ENCODE measurements around the gene CEP164. TPM values are rescaled to one million over a fixed set of nuclear protein-coding genes. Genes with fewer than 3 reads are reported as not detected.

The CEP164 gene
- total and polyA plus RNA-seq, 2 of the 4 experiments (the other 2 are of a cell fraction): 23.3 to 26.9 TPM

GRCh38 chr11:117366248-117366647 is 38.6 kb downstream of the CEP164 start:
- Histone ChIP-seq H3K4me2 (ENCODE audit: low read depth, low read length) (no peak overlapping the region), H3K4ac (ENCODE audit: low read depth, low read length) (no peak overlapping the region), H3K4me1 (ENCODE audit: control insufficient read depth, insufficient read depth, low read length) (0 out of 2 replicates have a peak, but pooled peaks cover 2% of the 10 kb centered on the region), H2BK5ac (ENCODE audit: low read depth, low read length, poor library complexity, severe bottlenecking) (no peak overlapping the region), H2AK9ac (replicated peaks; ENCODE audit: low read depth, low read length, poor library complexity) (no peak overlapping the region), H3K9ac (ENCODE audit: low read depth, low read length) (no peak overlapping the region), H3K18ac (ENCODE audit: low read depth, low read length) (no peak overlapping the region), H3K27ac (ENCODE audit: insufficient read depth, low read length) (no peak overlapping the region), H3K36me3 (ENCODE audit: control insufficient read depth, insufficient read depth, low read length) (peaks cover 41% of the 10 kb centered on the region), H2AK5ac (ENCODE audit: low read depth, low read length) (no peak overlapping the region), H4K91ac (ENCODE audit: insufficient read depth, low read depth, low read length) (no peak overlapping the region), H3K56ac (ENCODE audit: extremely low read depth, insufficient read depth, low read length) (no peak overlapping the region), H2BK120ac (ENCODE audit: low read depth, low read length) (no peak overlapping the region), H4K8ac (ENCODE audit: low read depth in 2 of 2, low read length in 2 of 2) (no peak overlapping the region), H2AFZ (replicated peaks; ENCODE audit: low read length, poor library complexity) (no peak overlapping the region), H2BK20ac (ENCODE audit: low read depth, low read length) (no peak overlapping the region), H4K20me1 (ENCODE audit: insufficient read depth, low read length) (no peaks in the 10 kb centered on the region), H3K23ac (ENCODE audit: low read depth, low read length) (no peak overlapping the region), H3K14ac (replicated peaks; ENCODE audit: low read depth, low read length) (no peak overlapping the region), H3K9me3 (ENCODE audit: control insufficient read depth, insufficient read depth, low read length) (no peaks in the 10 kb centered on the region), H4K5ac (ENCODE audit: low read depth, low read length) (no peak overlapping the region), H3K9me1 (ENCODE audit: insufficient read depth, low read length) (peaks cover 10% of the 10 kb centered on the region), H3K27me3 (ENCODE audit: control insufficient read depth, insufficient read depth, low read length) (no peaks in the 10 kb centered on the region), H2BK15ac (ENCODE audit: low read depth, low read length) (no peak overlapping the region), H3K79me1 (ENCODE audit: low read depth in 1 of 2, low read length in 2 of 2) (peaks cover 4% of the 10 kb centered on the region in 2 experiments; a peak in 1 of 4 replicates), H3K4me3 (ENCODE audit: insufficient read depth, low read depth, low read length) (no peak overlapping the region)
- ATAC-seq (ENCODE audit: low read depth) (no peak), DNase-seq (no peak)
- TF ChIP-seq CHD1 (IDR thresholded peaks at IDR 0.05; ENCODE audit: low read depth, low read length) (no peak), CEBPB (IDR thresholded peaks at IDR 0.05; ENCODE audit: low read depth, low read length) (no peak), CTCF (conservative IDR thresholded peaks at IDR 0.05; ENCODE audit: low read depth, low read length) (no peak), BHLHE40 (IDR thresholded peaks at IDR 0.05; ENCODE audit: low read depth, low read length) (no peak), RAD21 (IDR thresholded peaks at IDR 0.05; ENCODE audit: low read length) (no peak), ELK1 (IDR thresholded peaks at IDR 0.05; ENCODE audit: borderline replicate concordance, low read depth, low read length) (no peak), MAFK (IDR thresholded peaks at IDR 0.05; ENCODE audit: low read depth, low read length) (no peak), SMC3 (IDR thresholded peaks at IDR 0.05; ENCODE audit: low read depth, low read length) (no peak), POLR2A (IDR thresholded peaks at IDR 0.05; ENCODE audit: low read depth, low read length) (no peak), MAZ (IDR thresholded peaks at IDR 0.05; ENCODE audit: borderline replicate concordance, low read depth, low read length) (no peak), FOS (IDR thresholded peaks at IDR 0.05; ENCODE audit: low read depth, low read length) (no peak), USF2 (IDR thresholded peaks at IDR 0.05; ENCODE audit: low read depth, low read length) (no peak), MXI1 (IDR thresholded peaks at IDR 0.05; ENCODE audit: borderline replicate concordance, low read depth, low read length) (no peak), NFE2L2 (IDR thresholded peaks at IDR 0.05; ENCODE audit: low read depth, low read length) (no peak), RCOR1 (IDR thresholded peaks at IDR 0.05; ENCODE audit: insufficient replicate concordance, low read length) (no peak), RFX5 (IDR thresholded peaks at IDR 0.05; ENCODE audit: low read depth, low read length) (no peak)
- no TSS peak for BruUV-seq (replicated peaks)
- in situ Hi-C loops (cut with MboI; ENCODE audit: low sequenced_read_pairs) (loop anchor here (25.0 kb wide), 1 partner anchor 996 kb away; the partner anchor contains the start of gene UBE4A), intact Hi-C loops (cut with micrococcal nuclease) (no loop called here), dilution Hi-C loops (cut with HindIII; ENCODE audit: low sequenced_read_pairs, unreplicated experiment) (no loop called here)
- 83% methylated on average over 2 of the region's 6 CpGs; no CpG with 5 or more reads in 1 of the 2 experiments for WGBS, 2 experiments (ENCODE audit: extremely low coverage in 2 of 2, insufficient read length in 1 of 2)
- CTCF ChIA-PET: no interaction called here
- POLR2A ChIA-PET (ENCODE audit: unreplicated experiment): no interaction called here

Data from IMR-90 (cell line).